ENCODE measurements around the gene DDX25. TPM values are rescaled to one million over a fixed set of nuclear protein-coding genes. Genes with fewer than 3 reads are reported as not detected.

The DDX25 gene
- total RNA-seq, 3 donors from 2014 or later: 0.05 to 0.54 TPM; not detected in 1

DNA sequence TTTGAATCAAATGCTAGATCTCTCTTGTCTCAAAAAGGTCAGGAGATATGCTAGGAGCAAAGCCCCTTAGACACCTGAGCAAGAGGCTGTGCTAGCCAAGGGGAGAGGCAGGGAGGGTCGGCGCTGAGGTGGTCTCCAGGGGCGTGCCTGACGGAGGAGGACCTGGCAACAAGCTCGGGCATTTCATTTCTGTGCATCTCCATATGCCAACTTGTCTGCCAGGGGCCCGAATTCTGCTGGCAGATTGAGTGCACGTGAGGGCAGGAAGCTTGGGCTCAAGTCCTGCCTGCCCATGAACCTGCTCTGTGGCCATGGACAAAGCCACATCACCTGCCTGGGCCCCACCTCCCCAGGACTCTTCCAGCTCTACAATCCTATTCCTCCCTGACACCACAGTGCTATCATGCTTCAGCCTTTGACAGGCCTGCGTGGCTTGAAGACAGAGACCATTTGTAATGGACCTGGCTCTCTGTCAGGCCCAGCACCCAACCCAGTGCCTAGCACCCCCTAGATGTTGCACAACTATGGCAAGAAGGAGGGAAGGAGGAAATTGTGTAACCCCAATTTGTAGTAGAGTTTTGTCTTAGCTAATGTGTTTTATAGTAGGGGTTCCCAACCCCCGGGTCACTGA, 25.3 kb downstream of the DDX25 start:
- no peak for TF ChIP-seq CTCF (IDR thresholded peaks at IDR 0.05)
- no peaks in the 10 kb centered on the region for H3K9me3 ChIP-seq
- ATAC-seq (no peak), DNase-seq (no peak)
- H3K4me3 ChIP-seq: no peak overlapping the region
- intact Hi-C loops (cut with DNase I, micrococcal nuclease): no loop called here
- peaks cover 3% of the 10 kb centered on the region for H3K4me1 ChIP-seq (ENCODE audit: low read depth)
- no peaks in the 10 kb centered on the region for H3K36me3 ChIP-seq (ENCODE audit: low read depth)

DNA sequence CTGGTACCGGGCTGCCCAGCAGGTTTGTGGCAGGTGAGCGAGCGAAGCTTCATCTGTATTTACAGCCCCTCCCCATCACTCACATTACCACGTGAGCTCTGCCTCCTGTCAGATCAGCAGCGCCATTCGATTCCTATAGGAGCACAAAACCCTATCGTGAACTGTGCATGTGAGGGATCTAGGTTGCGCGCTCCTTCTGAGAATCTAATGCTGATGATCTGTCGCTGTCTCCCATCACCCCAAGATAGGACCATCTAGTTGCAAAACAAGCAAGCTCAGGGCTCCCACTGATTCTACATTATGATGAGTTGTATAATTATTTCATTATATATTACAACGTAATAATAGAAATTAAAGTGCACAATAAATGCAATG, 25.8 kb downstream of the DDX25 start:
- no peak for ATAC-seq
- H3K36me3 ChIP-seq (ENCODE audit: low read depth): no peaks in the 10 kb centered on the region
- no peak overlapping the region for H3K4me3 ChIP-seq
- H3K9me3 ChIP-seq: no peaks in the 10 kb centered on the region
- TF ChIP-seq CTCF (IDR thresholded peaks at IDR 0.05): no peak
- DNase-seq: no peak
- intact Hi-C loops (cut with DNase I, micrococcal nuclease): no loop called here
- H3K4me1 ChIP-seq (ENCODE audit: low read depth): no peaks in the 10 kb centered on the region

- no peak for TF ChIP-seq CTCF (IDR thresholded peaks at IDR 0.05)
- H3K36me3 ChIP-seq (ENCODE audit: low read depth): no peaks in the 10 kb centered on the region
- H3K4me1 ChIP-seq (ENCODE audit: low read depth): no peaks in the 10 kb centered on the region
- no peak overlapping the region for H3K4me3 ChIP-seq
- no peaks in the 10 kb centered on the region for H3K9me3 ChIP-seq
- DNase-seq (no peak), ATAC-seq (no peak)
- intact Hi-C loops (cut with DNase I, micrococcal nuclease): no loop called here
These were observed 26.8 kb downstream of the DDX25 start for GRCh38 chr11:125931116-125931515.

DNA sequence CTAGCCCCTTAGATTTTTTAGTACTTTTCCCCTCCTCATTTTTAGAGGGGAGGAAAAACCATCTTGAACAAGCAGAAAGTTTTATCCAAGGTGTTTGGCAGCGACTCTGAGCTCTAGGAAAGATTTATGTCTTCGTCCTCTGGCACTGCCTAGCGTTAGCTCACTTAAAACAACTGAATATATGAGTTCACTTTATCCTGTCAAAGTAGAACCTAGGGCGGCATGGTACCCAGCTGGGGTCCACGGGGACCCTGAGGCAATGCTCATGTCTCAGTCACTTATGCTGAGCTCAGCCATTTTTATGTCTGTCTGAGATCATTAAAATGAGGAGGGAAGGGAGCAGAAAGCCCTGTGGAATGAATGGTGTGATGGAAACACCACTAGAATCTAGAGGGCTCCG, 27.4 kb downstream of the DDX25 start:
- Histone ChIP-seq H3K9me3 (no peaks in the 10 kb centered on the region), H3K4me3 (no peak overlapping the region), H3K4me1 (ENCODE audit: low read depth) (no peaks in the 10 kb centered on the region), H3K36me3 (ENCODE audit: low read depth) (no peaks in the 10 kb centered on the region)
- DNase-seq (no peak), ATAC-seq (no peak)
- no peak for TF ChIP-seq CTCF (IDR thresholded peaks at IDR 0.05)
- intact Hi-C loops (cut with DNase I, micrococcal nuclease): no loop called here

- no peak overlapping the region for H3K4me3 ChIP-seq
- ATAC-seq (no peak), DNase-seq (no peak)
- no peaks in the 10 kb centered on the region for H3K4me1 ChIP-seq (ENCODE audit: low read depth)
- intact Hi-C loops (cut with DNase I, micrococcal nuclease): no loop called here
- no peaks in the 10 kb centered on the region for H3K9me3 ChIP-seq
- TF ChIP-seq CTCF (IDR thresholded peaks at IDR 0.05): no peak
- no peaks in the 10 kb centered on the region for H3K36me3 ChIP-seq (ENCODE audit: low read depth)
These were observed 28.0 kb downstream of the DDX25 start for GRCh38 chr11:125932301-125932700.

All from mucosa of descending colon (tissue), 3 donors.